GM18520 (cell line): ENCODE measurements around the gene ALDH1A2.
"Not testable (repeated sequence)": the region's sequence is repeated elsewhere in the genome, so short reads cannot be mapped to it uniquely, and the experiment has no call there.

Experiments
- ATAC-seq: cut with Tn5 transposase; IDR thresholded peaks from one replicate; pipeline ENCODE4 v1.9.1; 2021; ENCODE audit not compliant: unreplicated experiment

Gene ALDH1A2

DNA sequence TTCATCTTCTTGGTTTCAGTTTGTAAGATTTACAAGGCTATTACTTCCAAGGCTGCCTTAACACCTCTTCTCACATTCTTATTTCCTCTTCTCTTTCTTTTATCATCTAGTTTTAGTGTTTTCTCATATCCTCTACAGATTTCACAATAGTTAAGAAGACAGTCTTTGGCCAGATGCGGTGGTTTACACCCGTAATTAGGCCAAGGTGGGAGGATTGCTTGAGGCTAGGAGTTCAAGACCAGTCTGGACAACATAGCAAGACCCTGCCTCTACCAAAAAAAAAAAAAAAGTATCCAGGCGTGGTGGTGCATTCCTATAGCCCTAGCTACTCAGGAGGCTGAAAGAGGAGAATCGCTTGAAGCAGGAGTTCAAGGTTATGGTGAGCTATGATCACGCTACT is 3.5 kb upstream of the ALDH1A2 start:
- no peak for ATAC-seq

DNA sequence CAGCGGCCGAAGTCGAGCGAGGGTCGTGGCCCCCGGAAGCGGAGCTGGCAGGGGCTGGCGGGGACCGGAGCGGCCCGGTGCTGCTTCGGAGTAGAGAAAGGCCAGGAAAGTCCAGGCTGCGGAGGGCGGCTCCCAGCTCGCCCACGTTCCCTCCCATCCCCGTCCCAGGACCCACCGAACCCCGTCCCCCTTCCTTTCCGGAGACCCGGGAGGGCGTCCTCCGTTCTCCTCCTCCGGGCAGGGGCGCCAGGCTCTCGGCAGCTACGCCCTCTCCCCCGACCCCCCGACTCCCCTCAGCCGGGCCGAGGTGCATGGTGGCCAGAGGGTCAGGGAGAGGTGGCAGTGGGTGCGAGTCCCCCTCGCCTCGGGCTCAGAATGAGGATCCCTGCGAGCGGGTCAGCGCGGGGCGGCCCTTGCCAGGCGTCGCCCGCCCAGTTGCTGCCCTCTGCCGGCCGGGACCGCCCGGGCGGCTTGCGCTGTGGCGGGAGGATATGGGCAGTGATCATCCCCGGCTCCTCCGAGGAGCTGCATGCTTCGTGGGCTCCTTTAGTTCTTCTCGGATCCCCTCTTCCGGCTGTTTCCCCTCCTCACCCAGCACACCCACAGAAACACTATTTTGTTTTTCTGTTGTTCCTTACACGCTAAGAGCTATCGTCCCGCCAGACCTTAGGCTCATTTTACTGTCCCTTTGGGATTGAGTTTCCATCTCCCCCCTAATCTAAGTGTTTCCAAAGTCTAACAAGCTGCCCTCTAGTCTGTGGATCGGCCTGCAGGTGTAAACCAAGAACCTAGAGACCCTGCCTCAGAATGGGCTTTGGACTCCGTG is 744 bp upstream of the ALDH1A2 start:
- no peak for ATAC-seq

DNA sequence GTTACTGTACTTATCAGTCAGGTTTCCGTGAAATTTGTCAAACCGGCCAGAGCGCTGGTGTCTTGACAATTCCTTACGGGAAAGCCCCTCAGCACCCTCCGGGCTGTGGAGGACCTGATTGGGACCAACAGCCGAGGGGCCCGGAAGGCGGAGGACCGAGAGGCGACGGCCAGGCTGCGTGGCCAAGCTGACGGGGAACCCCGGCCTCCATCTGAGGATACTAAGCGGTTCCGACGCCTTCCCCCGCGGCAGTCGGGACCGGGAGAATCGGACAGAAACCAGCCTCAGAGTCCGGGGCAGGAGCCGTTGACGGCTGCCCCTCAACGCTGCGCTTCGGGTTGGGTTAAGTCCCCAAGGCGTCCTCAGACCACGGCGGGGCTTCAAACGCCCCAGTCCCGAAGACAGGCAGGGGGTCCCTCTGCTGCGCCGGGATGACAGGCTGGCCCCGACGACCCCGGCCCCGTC is 499 bp downstream of the ALDH1A2 start:
- no peak for ATAC-seq

DNA sequence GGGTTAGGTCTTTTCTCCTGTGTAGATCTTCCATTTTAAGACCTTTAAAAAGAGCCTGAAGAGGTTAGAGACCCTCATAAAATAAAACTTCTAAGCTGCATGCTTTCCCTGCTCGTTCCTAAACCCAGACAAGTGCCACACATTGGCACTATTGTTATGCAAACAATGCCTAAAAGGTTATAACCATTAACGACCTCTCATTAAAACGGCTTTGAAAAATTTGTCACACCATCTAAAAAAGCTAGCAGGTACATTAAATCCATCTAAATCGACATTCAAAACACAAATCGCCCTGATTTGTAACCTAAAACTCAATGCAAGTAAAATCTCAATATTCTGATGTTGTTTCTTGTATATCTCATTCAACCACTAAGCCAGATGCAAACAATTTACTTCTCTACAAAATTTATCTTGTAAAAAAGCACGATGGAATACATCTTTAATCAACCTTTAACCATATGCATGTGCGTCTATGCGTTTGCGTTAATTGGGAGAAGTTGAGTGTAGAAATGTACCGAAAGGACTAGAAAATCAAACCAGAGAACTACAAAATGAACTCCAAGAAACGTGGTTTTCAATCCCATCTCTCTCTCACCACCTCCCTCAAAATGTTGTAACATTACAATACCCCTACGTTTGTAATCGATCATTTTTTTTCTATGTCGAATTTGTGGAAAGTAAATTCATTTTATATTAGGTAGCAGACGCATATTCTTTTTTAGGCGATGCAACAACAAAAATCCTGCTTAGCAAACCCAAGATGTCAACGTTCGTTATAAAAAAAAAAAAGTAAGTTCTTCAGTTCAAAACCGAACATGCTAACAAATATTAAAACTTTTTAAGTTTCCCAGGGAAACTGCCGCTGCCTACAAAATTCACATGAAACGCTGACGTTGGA is 1.2 kb downstream of the ALDH1A2 start:
- ATAC-seq, result no peak

DNA sequence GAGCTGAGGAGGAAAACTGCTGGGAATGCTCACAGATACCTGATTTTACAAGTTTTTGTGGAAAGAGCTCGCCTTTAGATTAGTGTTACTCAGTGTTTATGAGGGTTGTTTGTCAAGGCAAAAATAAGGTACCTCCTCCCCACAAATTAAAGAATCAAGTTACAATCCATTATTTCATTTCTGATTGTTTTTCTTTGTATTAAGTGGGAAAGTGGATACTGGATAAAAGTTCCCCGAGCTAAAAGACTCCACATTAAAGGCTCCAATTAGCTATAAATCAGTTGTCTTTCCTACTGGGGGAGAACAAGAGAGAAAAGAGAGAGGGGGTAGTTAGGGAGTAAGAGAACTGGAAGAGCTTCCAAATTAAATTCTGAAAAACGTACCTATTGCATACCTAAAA is 1.9 kb downstream of the ALDH1A2 start:
- no peak for ATAC-seq

DNA sequence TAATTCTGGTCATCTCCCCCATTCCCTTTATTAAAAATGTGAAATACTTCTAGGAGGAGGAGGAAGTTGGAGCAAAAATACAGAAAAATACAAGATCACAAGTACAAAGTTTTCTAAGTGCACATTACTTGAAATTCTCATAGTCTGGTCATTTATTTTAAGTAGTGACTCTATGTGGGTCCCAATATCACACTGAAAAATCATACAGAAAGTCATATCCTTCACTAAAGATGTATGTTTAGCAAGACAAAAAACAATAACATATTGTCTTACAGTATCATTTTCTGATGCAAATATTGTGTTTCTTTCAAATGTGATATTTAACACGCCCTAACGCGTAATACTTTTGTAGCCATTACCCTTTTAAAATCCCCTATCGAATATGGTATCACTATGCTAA is 2.5 kb downstream of the ALDH1A2 start:
- no peak for ATAC-seq

DNA sequence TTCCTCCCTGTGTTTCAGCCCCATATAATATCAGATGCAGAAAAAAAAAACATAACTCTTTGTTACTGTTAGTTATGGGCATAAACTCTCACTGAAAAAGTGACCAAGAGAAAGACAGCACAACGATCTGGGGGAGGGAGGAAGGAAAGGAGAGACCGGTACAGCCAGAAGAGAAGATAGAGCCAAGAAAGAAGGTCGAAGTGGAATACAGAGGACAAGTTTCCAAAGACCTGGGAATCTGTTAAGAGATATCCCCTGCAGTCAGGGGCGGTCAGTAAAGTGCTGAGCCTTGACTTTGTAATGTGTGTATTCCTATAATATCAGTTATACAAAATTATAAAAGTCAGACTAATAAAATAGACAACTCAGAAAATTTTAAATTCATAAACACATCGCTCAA is 3.3 kb downstream of the ALDH1A2 start:
- ATAC-seq, result no peak

DNA sequence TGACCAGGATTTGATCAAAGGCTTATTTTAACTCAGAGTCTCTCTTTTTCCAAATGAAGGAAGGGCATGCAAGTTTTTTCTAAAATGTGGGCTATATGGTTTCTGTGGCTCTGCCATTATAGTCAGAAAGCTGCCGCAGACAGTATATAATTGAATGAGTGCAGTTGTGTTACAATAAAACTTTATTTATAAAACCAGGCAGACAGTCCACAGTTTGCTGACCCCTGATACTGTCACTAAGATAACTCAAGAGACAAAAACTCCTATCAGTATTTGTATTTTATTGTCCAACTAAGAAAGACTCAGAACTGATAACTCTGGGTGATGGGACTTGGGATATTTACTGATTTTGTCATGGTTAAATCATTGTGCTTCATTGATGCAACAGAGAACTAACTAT is 4.9 kb downstream of the ALDH1A2 start:
- no peak for ATAC-seq

DNA sequence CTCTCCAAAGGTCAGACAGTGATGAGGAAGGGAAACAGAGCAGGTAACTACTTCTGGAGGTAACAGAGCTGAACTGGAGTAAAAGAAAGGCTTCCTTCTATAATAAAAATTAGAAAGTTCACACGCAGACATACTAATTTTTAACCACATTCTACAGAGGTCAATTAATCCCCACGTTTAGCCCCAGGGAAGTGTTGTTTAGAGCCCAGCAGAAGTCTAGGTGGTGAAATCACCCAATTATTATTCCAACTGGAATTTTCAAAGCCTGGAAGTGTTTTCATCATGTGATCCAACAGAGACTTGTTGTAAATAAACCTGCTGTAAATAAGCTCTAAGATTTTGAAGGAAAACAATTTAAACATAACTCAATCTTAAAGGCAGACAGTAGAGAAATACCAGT is 6.8 kb downstream of the ALDH1A2 start:
- ATAC-seq, result no peak

DNA sequence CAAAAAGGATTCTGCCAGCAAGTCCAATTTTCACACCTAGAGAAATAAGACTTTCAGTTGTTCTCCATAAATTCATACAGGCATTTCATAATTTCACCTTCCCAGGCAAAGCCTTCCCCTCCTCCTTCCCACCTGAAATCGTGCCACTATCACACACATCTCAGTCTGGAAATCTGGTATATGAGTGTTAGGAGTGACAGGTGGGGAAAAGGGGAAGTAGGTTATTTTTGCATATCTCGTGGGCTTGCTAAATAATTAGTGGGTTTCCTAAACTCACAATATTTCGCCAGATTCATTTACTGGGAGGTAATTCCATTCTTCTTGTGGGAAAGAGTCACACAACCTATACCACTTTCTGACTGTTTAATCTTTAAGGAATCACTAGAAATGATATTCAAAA is 7.4 kb downstream of the ALDH1A2 start:
- ATAC-seq, result no peak

DNA sequence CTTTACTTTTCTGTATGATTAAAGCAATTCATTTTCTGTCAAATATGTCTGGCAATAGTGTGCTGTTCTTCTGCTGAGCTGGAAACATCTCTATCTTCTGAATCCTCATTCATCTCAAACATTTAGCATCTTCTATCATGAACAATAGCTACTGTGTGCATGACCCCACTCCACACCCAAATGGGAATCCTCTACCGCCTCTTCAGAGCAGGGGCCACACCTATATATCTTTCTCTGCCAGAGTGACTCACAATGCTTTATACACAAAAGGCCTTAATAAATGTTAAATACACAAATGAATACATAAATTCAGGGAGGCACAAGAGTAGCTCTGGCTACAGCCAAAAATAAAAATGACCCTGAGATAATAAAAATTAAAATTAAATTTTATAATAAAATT is 8.0 kb downstream of the ALDH1A2 start:
- ATAC-seq, result no peak

DNA sequence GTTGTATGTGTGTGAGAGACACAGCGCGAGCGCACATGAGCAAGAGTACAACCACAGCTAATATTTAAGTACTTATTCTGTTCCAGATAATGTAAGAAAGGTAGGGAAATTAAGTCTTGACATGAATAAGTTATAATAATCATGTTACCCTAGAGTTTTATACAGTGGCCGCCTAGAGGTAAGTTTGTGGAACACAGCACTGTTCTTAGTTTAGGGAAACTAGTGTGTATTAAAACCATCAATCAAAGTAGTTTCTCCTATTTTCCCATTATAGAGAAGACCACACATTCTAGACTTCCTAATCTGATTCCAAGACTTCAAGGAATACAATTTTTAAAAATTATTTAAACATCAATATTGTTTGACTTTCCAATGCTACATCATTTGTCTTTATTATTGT is 9.5 kb downstream of the ALDH1A2 start:
- ATAC-seq, result no peak

DNA sequence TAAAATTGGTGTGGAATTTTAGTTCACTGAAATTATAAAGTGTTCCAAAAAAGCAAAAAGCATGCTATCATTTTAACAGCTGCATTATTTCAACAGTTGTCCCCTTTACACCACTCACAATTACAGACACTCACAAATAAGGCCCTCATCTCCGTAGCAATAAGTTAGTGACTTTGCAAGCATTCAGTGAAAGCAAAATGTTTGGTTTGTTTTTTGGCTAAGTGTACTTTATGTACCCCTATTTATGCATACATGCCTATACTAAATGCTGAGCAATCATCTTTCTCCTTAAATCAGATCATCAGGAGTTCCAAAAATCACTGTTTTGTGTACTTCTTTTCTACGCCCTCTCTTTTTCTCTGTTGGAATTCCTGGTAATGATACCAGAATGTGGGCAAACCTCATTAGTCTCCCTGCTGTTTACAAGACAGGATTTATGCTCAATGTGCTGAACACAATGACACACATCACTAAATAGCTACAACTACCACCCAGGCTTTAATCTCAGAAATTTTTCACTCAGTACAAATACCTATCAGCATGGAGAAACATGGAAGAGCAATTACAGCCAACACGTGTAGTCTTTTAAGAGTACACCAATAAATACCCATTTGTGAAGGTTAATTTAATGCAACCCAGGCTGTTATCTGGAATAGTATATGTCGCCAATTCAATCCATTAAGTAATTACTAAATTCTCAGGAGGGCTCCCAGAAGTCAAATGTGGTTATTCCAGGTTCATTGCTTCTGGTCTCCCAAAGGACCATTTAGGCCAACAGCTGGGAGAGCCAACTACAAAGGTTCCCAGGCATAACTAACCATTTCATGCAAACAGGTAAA is 12.0 kb downstream of the ALDH1A2 start:
- no peak for ATAC-seq

DNA sequence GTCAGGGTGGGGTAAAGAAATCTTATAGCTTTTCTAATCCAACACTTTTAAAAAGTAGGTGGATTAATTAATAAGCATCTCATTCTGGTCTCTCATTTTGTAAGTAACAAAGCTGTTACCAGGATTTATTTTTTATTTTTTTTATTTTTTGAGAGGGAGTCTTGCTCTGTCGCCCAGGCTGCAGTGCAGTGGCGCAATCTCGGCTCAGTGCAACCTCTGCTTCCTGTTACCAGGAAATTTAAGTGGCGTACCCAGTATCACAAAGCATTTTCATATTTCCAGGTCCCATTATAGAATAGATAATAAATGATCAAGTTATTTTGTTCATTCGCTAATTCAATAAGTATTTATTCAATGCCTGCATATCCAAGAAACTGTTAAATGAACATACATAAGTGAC is 13.2 kb downstream of the ALDH1A2 start:
- no peak for ATAC-seq

DNA sequence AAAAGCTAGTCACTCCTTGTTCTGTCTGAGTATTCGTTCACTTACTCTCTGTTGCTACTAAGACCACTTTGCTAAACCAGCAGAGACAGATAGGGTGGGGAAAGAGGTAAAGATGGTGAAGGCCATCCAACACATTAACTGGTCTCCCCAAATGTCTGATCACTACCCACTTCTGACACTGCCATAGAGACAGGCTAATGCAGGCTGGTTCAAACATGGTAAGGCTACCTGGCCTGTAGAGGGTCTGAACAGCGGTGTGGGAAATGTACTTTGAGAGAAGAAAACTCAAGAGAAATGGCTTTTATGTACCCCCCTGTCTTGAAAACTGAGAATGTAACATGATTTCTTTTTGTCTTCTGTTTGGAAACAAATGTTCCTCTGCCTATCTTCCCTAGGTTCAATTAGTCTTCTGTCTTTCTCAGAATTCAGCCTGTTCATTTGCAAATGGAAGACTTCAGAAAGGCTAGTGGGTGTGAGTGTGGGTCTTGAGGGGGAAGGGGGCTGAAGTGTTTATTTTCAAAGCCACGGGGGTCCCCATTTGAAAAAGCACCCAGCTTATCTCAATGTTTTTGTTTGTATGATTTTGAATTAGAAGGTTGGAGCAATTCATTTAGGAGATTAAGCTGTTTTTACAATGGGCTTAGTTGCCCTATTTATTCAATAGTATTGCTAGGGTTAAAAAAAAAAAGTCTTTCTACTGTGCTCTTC is 15.8 kb downstream of the ALDH1A2 start:
- no peak for ATAC-seq

DNA sequence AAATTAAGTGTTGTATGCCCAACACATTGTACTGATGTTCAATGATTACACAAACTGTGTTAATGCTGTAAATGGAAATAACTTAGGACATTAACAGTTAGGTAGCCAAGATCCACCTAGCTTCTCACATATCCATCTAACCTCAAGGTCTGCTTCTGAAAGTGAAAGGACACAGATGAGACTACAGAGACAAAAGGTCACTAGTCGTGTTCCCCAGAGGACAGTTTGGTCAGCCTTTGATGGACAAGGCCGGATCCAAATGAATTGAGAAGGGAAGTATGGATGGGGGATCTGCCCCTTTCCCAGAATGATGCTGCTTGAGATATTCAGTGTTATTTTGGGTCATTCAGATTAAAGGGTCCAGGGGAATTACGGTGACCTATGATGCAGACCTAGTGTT is 17.2 kb downstream of the ALDH1A2 start:
- ATAC-seq, result no peak

DNA sequence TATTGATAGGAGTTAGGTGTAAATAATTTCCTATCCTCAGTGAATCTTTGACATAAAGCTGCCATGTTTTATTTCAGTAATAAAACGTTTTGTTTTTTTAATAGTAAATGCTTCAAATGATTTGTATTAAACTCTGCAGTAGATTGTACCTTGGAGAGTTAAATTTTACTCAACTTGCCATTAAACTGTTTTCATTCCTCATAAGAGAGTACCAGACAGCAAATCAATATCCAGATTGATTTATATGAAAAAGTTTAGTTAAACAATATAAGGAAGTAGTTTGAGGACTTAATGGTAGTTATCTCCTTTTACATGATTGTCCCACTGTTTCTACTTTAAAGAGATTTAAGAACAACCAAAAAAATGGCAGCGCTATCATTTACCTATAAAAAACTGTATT is 18.4 kb downstream of the ALDH1A2 start:
- ATAC-seq, result no peak

DNA sequence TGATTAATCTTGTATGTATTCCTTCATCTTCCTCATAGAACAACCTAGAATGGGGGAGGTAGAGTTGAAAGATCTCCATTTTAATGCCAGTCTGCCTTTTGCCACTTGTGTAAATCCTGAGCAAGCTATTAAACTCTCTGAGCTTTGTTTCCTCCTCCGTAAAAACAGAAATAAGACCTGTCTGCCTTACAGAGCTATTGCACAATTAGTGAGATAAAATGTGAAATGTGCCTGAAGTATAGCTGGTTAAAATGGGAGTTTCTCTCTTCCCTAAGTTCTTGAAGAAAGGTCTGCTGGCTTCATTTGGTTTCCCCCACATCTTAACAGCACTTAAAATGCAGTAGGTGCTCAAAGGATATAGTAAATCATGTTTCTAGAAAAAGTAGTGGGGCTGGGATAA is 19.0 kb downstream of the ALDH1A2 start:
- no peak for ATAC-seq

DNA sequence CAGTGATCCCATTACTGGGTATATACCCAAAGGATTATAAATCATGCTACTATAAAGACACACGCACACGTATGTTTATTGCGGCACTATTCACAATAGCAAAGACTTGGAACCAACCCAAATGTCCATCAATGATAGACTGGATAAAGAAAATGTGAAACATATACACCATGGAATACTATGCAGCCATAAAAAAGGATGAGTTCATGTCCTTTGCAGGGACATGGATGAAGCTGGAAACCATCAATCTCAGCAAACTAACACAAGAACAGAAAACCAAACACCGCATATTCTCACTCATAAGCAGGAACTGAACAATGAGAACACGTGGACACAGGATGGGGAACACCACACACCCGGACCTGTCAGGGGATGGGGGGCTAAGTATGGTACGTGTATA is 20.1 kb downstream of the ALDH1A2 start:
- ATAC-seq, result not testable (repeated sequence)

DNA sequence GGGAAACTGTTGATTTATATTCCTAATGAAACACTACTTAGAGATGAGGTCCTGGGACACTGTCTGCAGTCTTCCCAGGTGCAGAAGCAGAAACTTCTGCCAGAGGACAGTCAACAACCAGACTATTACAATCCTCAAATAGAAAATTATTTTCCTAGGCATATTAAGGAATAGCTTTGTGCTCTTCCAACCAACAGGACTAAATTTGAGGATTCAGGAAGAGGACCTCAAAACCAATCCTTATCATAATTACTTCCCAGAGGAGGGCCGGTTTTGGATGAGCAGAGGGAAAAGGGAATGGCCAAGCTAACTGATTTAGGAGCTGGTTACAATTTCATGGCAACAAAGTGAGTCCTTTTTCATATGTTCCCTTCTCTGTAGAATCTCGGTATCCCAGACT is 21.0 kb downstream of the ALDH1A2 start:
- ATAC-seq, result no peak
